ENCODE results near the gene PPP1R1C.
"Not testable (repeated sequence)": the region's sequence is repeated elsewhere in the genome, so short reads cannot be mapped to it uniquely, and the experiment has no call there.

Gene PPP1R1C

GRCh38 chr2:181985632-181986205 is at the start of gene PPP1R1C:
Gene PPP1R1C, plus strand, starts transcription at chr2:181985853. Its CDS starts 258 bp downstream, at chr2:181986111.
- FAIRE-seq, result no peak

- FAIRE-seq, result no peak
Observed at GRCh38 chr2:181937473-181937872, 48.2 kb upstream of the PPP1R1C start.

GRCh38 chr2:181943411-181944124 is 42.1 kb upstream of the PPP1R1C start:
- no peak for FAIRE-seq

GRCh38 chr2:181944164-181944913 is 41.3 kb upstream of the PPP1R1C start:
- no peak for FAIRE-seq

GRCh38 chr2:181944914-181945291 is 40.8 kb upstream of the PPP1R1C start:
- FAIRE-seq, result no peak

- no peak for FAIRE-seq
Observed at GRCh38 chr2:181946444-181947127, 39.1 kb upstream of the PPP1R1C start.

GRCh38 chr2:181947273-181947672 is 38.4 kb upstream of the PPP1R1C start:
- no peak for FAIRE-seq

GRCh38 chr2:181948227-181948626 is 37.4 kb upstream of the PPP1R1C start:
- no peak for FAIRE-seq

GRCh38 chr2:181949047-181949446 is 36.6 kb upstream of the PPP1R1C start:
- no peak for FAIRE-seq

GRCh38 chr2:181952404-181953226 is 33.0 kb upstream of the PPP1R1C start:
- FAIRE-seq, result no peak

- no peak for FAIRE-seq
Observed at GRCh38 chr2:181953881-181954537, 31.6 kb upstream of the PPP1R1C start.

- FAIRE-seq, result no peak
Observed at GRCh38 chr2:181954538-181954883, 31.1 kb upstream of the PPP1R1C start.

GRCh38 chr2:181955010-181955409 is 30.6 kb upstream of the PPP1R1C start:
- FAIRE-seq, result no peak

GRCh38 chr2:181955866-181956265 is 29.8 kb upstream of the PPP1R1C start:
- not testable (repeated sequence) for FAIRE-seq

- no peak for FAIRE-seq
Observed at GRCh38 chr2:181957668-181958067, 28.0 kb upstream of the PPP1R1C start.

- FAIRE-seq, result no peak
Observed at GRCh38 chr2:181958726-181959125, 26.9 kb upstream of the PPP1R1C start.

- FAIRE-seq, result no peak
Observed at GRCh38 chr2:181959508-181959907, 26.1 kb upstream of the PPP1R1C start.

GRCh38 chr2:181961167-181961566 is 24.5 kb upstream of the PPP1R1C start:
- not testable (repeated sequence) for FAIRE-seq

GRCh38 chr2:181962142-181962541 is 23.5 kb upstream of the PPP1R1C start:
- FAIRE-seq, result no peak

- FAIRE-seq, result no peak
Observed at GRCh38 chr2:181970160-181970794, 15.4 kb upstream of the PPP1R1C start.

GRCh38 chr2:181971032-181971431 is 14.6 kb upstream of the PPP1R1C start:
- no peak for FAIRE-seq

Measured in TTC549 (cell line).